HG03378 (cell line): ENCODE data around the gene KIDINS220.
"Not testable (repeated sequence)": the region's sequence is repeated elsewhere in the genome, so short reads cannot be mapped to it uniquely, and the experiment has no call there.

ENCODE experiments used
- ATAC-seq: cut with Tn5 transposase; IDR thresholded peaks from one replicate; pipeline ENCODE4 v1.9.1; 2021; ENCODE audit warnings: mild to moderate bottlenecking, moderate library complexity; ENCODE audit not compliant: unreplicated experiment

KIDINS220 gene

GRCh38 chr2:8756716-8757115, 80.7 kb downstream of the KIDINS220 start:
- ATAC-seq, result no peak

GRCh38 chr2:8756230-8756629, 81.2 kb downstream of the KIDINS220 start:
- ATAC-seq, result no peak

DNA sequence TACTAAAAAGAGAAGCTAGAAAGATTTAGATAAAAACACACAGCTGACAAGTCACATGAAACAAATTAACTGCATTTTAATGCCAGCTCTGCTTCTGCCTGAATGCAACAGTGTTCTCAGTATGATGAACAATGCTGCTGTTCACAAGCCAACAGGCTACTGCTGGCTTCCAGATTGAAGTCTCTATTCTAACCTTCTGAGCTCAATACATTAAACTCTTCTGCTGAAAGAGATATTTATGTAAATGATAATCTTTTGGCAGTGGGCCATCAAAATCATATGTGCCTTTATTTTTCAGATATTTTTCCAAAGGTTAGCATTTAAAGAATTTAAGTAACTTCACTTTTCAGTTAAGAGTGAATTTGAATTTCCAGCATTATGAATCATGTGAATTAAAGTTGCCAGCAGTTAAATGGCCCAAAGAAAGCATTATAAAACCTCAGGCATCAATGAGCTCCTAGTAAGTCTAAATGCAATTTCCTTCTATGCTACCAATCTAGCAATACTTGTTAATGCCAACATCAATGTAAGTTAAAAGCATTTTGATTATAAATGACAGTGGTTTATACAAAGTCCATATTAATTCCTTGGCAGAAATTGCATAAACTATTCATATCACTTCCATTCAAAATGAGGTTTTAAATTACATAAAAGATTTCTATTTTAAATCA, 83.2 kb downstream of the KIDINS220 start:
- ATAC-seq, result no peak

DNA sequence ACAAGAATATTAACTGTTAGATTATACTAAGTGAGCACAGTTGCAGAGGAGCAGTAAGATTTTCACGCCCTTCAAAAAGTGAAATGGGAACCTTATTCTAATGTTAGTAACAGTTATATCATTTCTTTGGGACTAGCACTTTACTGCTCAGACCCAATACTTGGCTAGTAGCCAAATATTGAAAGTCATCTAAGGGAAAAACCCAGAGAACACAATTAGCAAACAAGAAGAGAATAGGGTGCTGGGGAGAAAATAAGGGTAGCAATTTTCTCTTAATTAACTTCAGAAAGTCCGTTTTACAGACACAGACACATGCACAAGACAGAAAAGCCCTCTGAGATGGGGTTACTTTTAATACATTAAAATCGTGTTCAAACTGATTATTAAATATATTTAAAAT, 83.8 kb downstream of the KIDINS220 start:
- peak; percentile 49 for ATAC-seq

DNA sequence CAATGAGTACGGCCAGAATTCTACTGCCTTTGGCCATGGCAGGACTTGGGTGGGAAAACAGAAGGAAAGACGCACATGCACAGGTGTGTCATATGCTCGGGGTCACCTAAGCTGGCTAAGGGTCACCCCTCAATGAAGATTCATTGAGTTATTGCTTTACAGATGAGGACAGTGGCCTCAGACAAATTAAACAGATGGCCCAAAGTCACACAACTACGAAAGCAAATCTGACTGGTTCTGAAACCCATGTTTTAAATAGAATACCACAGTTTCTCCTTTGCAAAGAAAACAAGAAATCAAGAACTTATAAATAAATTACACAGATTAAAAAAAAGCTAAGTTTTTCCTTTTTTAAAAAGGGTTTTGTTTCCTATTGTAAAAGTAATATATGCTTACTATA, 85.0 kb downstream of the KIDINS220 start:
- ATAC-seq, result no peak

- no peak for ATAC-seq
Observed at GRCh38 chr2:8750221-8750620, 87.2 kb downstream of the KIDINS220 start.

- no peak for ATAC-seq
Observed at GRCh38 chr2:8743261-8743660, 94.2 kb downstream of the KIDINS220 start.

- ATAC-seq, result no peak
Observed at GRCh38 chr2:8740136-8740535, 97.3 kb downstream of the KIDINS220 start.

- no peak for ATAC-seq
Observed at GRCh38 chr2:8737571-8738175, 99.7 kb downstream of the KIDINS220 start.

DNA sequence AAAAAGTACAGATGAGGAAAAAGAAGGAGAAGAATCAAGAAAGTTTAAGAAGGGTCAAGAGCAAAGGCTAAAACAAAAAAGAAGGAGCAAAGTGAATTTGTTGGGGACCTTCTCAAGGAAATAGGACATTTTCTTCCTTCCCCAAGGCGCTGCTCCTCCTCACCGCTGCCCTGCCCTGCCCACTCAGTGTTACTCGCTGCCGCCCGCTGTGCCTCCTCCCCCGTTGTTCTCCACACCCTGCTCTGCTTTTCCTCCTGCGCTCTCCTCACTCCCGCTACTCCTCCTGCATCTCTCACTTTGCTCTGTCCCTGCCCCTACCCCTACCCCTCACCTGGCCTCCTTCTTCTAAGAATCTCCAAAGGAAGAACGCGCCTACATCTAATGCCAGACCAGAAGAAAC, 104.8 kb downstream of the KIDINS220 start:
- no peak for ATAC-seq

GRCh38 chr2:8729939-8730338, 107.5 kb downstream of the KIDINS220 start:
- ATAC-seq, result no peak

- ATAC-seq, result not testable (repeated sequence)
Observed at GRCh38 chr2:8729101-8729500, 108.3 kb downstream of the KIDINS220 start.

GRCh38 chr2:8728305-8729015, 109.0 kb downstream of the KIDINS220 start:
- no peak for ATAC-seq

DNA sequence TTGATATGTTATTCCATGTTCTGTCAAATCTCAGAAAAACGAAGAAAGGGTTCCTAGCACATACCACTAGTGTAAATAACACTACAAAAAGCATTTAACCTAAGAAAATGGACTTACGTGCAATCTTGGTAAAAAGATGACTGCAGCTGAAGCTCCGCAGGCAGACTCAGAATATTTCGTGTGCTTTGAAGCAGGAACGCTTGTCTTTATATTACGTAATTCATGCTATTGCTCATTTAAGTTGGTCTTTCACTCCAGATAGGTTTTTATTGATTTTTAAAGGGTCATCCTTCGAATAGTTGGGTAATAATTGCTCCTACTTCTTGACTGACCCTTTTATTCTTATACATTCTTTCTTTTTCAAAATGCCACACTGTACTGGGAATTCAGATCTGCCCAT, 111.6 kb downstream of the KIDINS220 start:
- no peak for ATAC-seq

- no peak for ATAC-seq
Observed at GRCh38 chr2:8722986-8723385, 114.4 kb downstream of the KIDINS220 start.

- no peak for ATAC-seq
Observed at GRCh38 chr2:8721410-8721809, 116.0 kb downstream of the KIDINS220 start.

- ATAC-seq, result no peak
Observed at GRCh38 chr2:8720741-8721140, 116.7 kb downstream of the KIDINS220 start.

- no peak for ATAC-seq
Observed at GRCh38 chr2:8719528-8719927, 117.9 kb downstream of the KIDINS220 start.

GRCh38 chr2:8714971-8715370, 122.4 kb downstream of the KIDINS220 start:
- no peak for ATAC-seq

DNA sequence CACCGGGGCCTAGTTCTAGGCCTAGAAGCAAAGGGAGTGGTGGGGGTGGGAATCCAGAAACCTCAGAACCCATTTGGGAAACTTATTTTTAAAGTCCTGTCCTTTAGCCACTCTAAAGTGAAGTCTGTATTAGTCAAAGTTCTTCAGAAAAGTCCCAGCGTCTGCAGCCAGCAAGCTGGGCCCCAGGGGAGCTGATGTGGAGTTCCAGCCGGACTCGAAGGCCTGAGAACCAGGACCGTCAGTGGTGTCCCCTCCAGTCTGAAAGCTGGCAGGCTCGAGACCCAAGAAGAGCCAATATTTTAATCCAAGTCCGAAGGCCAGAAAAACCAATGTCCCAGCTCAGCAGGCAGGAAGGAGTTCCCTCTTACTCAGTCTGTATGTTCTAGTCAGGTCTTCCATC, 123.1 kb downstream of the KIDINS220 start:
- no peak for ATAC-seq

DNA sequence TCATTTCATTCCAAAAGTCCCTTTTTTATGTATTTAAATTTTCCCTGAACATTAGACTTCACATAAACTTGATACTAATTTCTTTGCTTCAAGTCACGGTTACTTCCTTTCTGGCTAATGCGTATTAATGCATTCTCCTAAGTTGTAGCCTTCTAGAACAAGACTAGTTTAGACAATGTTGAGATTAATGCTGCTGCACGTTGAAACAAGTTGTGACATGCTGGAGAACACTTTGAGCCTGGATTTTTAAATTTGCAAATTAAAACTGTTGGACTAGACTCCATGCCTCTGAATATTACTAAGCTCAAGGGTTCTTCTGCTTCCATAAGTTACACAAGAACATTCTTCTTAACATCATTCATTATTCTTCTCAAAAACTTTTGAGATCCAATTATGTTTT, 126.5 kb downstream of the KIDINS220 start:
- ATAC-seq, result no peak

DNA sequence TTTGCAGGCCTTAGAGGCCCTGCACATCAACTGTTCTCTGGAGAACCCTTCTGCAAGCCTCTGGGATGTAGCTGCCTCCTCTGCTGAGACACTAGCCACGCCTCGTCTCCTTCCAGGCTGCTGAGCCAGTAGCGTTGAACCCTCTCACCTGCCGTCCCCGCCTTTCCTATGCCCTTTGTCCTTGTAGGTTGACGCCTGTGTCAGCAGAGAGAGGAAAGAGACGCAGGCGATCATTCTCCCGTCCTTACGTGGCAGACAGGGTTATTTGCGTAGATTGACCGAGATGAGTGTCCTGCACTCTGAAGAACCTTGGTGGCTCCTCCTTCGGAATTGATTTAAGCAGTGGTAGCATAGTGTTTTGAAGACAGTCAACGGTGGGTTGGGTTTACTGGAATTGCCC, 127.8 kb downstream of the KIDINS220 start:
- no peak for ATAC-seq
